Inflammatory macrophage treated with lipopolysaccharide for 4 hours (primary cell): ENCODE measurements around the gene PTHLH.

Source experiments
- DNase-seq: peaks from one replicate; pipeline ENCODE4 v3.0.0-alpha.2; 2020

Gene PTHLH

GRCh38 chr12:27972721-27973120 lies at the start of gene PTHLH:
PTHLH (minus strand) TSS chr12:27972733; CDS start chr12:27969494, 3,239 bp downstream.
- no peak for DNase-seq

DNA sequence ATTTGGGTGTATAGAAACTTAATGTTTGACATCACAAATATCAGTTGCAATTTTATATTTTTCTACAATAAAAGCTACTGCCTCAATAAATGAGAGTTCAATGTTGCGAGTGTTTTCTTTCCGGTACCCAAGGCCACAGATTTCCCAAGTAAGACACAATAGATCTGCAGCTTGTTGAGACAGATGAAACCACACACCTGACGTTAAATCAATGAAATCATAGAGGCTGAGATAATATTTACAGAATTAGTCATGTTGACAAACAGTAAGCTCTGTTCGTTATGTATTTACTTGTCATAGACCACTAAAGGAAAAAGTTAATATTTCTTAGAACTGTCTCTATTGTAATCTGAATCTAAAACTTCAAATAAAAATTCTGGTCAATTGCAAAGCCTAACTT lies 49.2 kb upstream of the PTHLH start:
- no peak for DNase-seq

- DNase-seq = no peak
These were observed 45.3 kb upstream of the PTHLH start for GRCh38 chr12:28017873-28018255.

DNA sequence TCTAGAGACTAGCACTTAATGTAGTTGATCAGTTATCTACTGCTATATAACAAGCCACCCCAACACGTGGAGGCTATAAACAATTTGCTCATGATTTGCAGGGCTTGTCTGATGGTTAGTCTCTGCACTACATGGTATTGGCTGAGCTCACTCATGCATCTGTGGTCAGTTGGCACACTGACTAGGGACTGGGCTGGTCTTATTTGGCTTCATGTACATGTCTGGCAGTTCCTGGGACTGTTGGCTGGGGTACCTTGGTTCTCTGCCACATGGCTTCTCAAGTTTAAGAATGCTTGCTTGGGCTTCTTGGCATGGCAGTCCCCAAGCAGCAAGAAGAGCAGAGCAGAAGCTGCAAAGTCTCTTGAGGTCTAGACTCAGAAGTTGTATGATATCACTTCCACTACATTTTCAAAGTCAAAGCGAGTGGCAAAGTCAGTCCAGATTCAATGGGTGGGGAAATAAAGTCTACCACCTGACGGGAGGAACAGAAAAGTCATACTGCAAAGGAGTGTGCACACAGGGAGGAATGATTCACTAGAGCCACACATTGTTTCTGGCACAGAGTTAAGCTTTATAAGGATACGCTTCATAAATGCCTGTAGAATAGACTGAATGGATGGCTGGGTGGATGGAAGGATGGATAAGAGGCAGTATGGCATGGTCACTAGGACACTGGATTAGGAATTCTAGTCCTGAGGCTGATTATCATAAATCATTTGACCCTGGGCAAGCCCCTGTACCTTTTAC lies 44.8 kb upstream of the PTHLH start:
- DNase-seq = no peak

GRCh38 chr12:28015165-28015564 lies 42.6 kb upstream of the PTHLH start:
- DNase-seq = no peak

- DNase-seq = no peak
These were observed 41.7 kb upstream of the PTHLH start for GRCh38 chr12:28014196-28014595.

DNA sequence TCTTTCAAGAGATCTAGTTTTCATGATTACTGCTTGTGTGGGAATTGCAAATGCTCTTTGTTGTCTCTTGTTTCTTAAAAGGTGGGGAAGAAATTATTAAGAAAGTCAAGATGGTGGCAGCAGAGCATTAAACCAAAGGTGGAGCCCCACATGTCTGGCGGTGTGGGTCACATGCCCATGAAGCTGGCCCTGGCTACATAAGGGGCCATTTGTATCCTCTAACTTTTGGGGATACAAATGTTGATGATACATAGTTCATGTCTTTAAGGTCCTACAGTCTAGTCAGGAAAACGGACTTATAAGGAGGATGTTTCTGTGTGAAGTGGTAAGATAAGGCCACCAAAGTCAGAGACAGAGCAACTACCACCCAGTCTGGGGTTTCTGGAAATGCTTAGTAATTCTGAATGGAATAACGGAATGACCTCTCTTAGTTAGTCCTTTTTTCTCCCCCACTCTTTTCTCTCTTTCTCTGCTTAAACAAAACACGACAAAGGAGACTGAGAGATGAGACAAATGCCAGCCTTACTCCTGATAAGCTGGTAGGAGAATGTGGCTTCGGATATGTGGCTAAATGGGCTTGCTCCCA lies 39.9 kb upstream of the PTHLH start:
- no peak for DNase-seq

GRCh38 chr12:28010036-28010435 lies 37.5 kb upstream of the PTHLH start:
- DNase-seq = no peak

GRCh38 chr12:27999970-28000369 lies 27.4 kb upstream of the PTHLH start:
- no peak for DNase-seq

GRCh38 chr12:27999521-27999920 lies 27.0 kb upstream of the PTHLH start:
- no peak for DNase-seq

DNA sequence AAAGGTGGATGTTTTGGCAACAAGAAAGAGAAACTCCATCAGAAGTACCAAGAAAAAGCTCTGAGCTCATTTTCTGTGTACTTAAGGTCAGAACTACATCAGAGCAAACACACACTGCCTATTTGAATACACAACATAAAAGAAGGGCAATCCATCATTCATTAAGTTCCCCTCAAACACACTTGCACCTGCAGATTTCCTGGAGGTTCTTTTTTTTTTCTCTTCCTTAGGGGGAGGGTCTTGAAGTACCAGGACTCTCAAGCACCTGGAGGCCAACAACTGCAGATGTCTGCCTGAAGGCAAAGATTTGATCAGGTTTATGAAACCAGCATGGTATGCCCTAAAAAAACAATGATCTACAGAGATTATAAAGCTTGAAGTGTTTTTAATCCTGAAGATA lies 26.1 kb upstream of the PTHLH start:
- no peak for DNase-seq

- DNase-seq = no peak
These were observed 25.6 kb upstream of the PTHLH start for GRCh38 chr12:27998170-27998569.

DNA sequence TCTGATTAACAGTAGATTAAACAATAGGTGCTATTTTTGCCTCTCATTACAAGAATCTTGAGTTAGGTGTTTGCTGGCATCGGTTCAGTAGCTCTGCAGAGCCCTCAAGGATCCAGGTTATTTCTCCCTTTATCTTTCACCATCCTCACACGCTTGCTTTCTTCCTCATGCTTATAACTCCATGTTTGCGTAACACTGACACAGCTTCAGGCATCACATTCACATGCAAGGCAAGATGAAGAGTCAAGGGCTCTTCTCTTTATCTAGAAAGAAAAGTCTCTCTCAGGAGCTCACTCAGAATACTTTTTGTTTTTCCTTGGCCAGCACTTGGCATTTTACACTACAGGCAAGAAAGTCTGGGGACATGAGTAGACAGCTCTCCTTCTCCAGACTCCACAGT lies 24.2 kb upstream of the PTHLH start:
- DNase-seq = no peak

GRCh38 chr12:27995406-27995805 lies 22.9 kb upstream of the PTHLH start:
- no peak for DNase-seq

GRCh38 chr12:27988594-27989233 lies 16.2 kb upstream of the PTHLH start:
- DNase-seq = no peak

- no peak for DNase-seq
These were observed 14.8 kb upstream of the PTHLH start for GRCh38 chr12:27987331-27987730.

- DNase-seq = no peak
These were observed 11.7 kb upstream of the PTHLH start for GRCh38 chr12:27984275-27984674.

DNA sequence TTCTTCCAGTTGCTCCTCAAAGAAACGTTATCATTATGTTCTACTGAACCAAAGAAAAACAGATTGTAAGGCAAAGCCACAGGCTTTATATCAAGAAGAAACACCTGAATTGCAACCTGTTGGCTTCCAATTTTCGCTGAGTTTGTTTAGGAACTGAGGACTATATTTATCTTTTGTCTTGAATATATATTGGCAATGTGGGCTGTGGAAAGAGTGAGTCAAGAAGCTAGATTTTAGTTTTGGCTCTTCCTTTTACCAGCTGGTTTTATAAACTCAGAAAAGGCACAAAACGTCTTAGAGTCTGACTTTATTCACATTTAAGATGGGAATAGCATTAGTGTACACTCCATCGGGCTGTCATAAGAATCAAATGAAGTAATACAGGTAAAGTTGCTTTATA lies 10.4 kb upstream of the PTHLH start:
- DNase-seq = no peak

DNA sequence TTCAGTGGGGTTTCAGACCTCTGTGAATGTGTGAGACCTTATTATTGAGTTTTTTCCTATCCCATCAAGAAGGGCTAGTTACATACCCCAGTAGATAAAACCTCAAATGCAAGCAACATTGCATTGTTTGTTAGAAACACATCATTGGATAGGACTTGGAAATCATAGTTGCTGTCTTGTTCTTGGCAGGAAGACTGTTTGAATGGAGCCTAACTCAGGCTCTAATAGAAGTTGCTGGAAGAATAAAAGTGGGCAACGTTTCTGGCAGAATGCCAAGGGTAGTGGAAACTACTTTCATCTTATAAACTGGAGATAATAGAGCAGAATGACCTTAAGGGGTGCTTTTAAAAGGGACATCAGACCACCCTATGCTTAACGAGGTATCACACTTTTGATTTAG lies 9.9 kb upstream of the PTHLH start:
- no peak for DNase-seq

- DNase-seq = no peak
These were observed 9.3 kb upstream of the PTHLH start for GRCh38 chr12:27981874-27982273.

- DNase-seq = no peak
These were observed 6.6 kb upstream of the PTHLH start for GRCh38 chr12:27979145-27979544.

GRCh38 chr12:27975222-27976136 lies 2.9 kb upstream of the PTHLH start:
- no peak for DNase-seq

DNA sequence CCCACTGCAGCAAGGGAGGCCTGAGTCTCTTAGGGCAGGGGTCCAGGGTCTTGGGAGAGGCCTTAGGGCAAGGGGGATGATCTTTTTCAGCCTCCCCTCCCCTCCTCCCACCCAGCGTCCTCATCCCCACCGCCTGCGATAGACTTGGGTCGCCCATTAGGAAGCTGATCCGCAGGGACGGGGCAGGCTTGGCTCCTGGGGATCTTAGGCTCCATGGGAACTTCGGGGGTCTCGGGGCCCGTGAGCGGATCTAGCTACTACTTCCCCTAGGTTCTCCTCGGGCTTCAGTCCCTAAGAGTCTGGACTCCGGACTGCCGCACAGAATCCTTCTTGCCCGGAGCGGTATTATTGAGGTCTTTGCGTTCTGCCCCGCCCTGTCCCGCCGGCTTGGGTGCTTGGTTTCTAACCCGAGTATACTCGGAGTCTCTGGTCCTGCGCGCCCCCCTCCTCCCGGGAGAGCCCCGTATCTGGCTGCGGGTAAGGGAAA lies 2.2 kb upstream of the PTHLH start:
- DNase-seq = no peak
